HepG2 (cell line): ENCODE data around the gene BAIAP3. TPM values are rescaled to one million over a fixed set of nuclear protein-coding genes. Genes with fewer than 3 reads are reported as not detected.

Experiments
- AKAP8 ChIP-seq: sonication (generic); formaldehyde crosslinking; IDR thresholded peaks from 2 replicates; pipeline ENCODE4 v1.5.1; 2020; ENCODE audit warnings: mild to moderate bottlenecking, missing genetic modification reagents
- ELF4 ChIP-seq: sonication (generic); formaldehyde crosslinking; IDR thresholded peaks from 2 replicates; pipeline ENCODE4 v1.5.0; 2020; ENCODE audit warnings: missing genetic modification reagents, mild to moderate bottlenecking, moderate library complexity, borderline replicate concordance
- HIVEP1 ChIP-seq: sonication (generic); formaldehyde crosslinking; IDR thresholded peaks from 2 replicates; pipeline ENCODE4 v1.4.0; 2020; ENCODE audit warnings: mild to moderate bottlenecking, missing genetic modification reagents
- NFE2L1 ChIP-seq: sonication (generic); formaldehyde crosslinking; IDR thresholded peaks from 2 replicates; pipeline ENCODE4 v1.4.0; 2020; ENCODE audit warnings: missing genetic modification reagents, mild to moderate bottlenecking, borderline replicate concordance
- PHF8 ChIP-seq: sonication (generic); formaldehyde crosslinking; IDR thresholded peaks from 2 replicates; pipeline ENCODE4 v1.5.0; 2020; ENCODE audit warnings: missing genetic modification reagents
- TARDBP ChIP-seq: sonication (generic); formaldehyde crosslinking; IDR thresholded peaks from 2 replicates; pipeline ENCODE4 v1.8.0; 2022; ENCODE audit warnings: mild to moderate bottlenecking, missing genetic modification reagents
- THAP11 ChIP-seq: IDR thresholded peaks from 2 replicates; pipeline ENCODE4 v1.6.1; 2016; ENCODE audit warnings: missing biosample characterization, missing genetic modification reagents
- ZIK1 ChIP-seq: sonication (generic); formaldehyde crosslinking; IDR thresholded peaks from 2 replicates; pipeline ENCODE4 v1.5.0; 2020; ENCODE audit warnings: mild to moderate bottlenecking, low read depth, missing genetic modification reagents, borderline replicate concordance
- ZNF333 ChIP-seq: sonication (generic); formaldehyde crosslinking; IDR thresholded peaks from 2 replicates; pipeline ENCODE4 v1.4.0; 2020; ENCODE audit warnings: mild to moderate bottlenecking, missing genetic modification reagents, borderline replicate concordance
- ZNF382 ChIP-seq: sonication (generic); formaldehyde crosslinking; IDR thresholded peaks from 2 replicates; pipeline ENCODE4 v1.5.0; 2020; ENCODE audit warnings: missing genetic modification reagents, mild to moderate bottlenecking, borderline replicate concordance
- ZNF432 ChIP-seq: sonication (generic); formaldehyde crosslinking; IDR thresholded peaks from 2 replicates; pipeline ENCODE4 v1.5.0; 2020; ENCODE audit warnings: missing genetic modification reagents, mild to moderate bottlenecking, borderline replicate concordance
- ZNF451 ChIP-seq: sonication (generic); formaldehyde crosslinking; IDR thresholded peaks from 2 replicates; pipeline ENCODE4 v1.5.0; 2020; ENCODE audit warnings: mild to moderate bottlenecking, missing genetic modification reagents
- ZNF7 ChIP-seq: IDR thresholded peaks from 2 replicates; pipeline ENCODE4 v1.6.1; 2016; ENCODE audit warnings: missing biosample characterization, missing genetic modification reagents
- ZNF781 ChIP-seq: sonication (generic); formaldehyde crosslinking; IDR thresholded peaks from 2 replicates; pipeline ENCODE4 v1.5.1; 2020; ENCODE audit warnings: borderline replicate concordance, mild to moderate bottlenecking, missing genetic modification reagents; ENCODE audit errors: not compliant biosample characterization
- polyA plus RNA-seq, 8 experiments: library from polyadenylated mRNA; depleted of rRNA in 3 of 8; stranded (reverse) in 7 of 8; unstranded in 1 of 8; fragments of >200 nt; fragmentation: Illumina TruSeq in 4 of 8; extraction: Trizol in 4 of 8; gene quantifications; 2 replicates each; pipeline versions ENCODE4 v1.2.1 to v1.2.3, GENCODE V29; 2011 to 2016; ENCODE audit warnings: low read depth in 4 of 8, missing spikeins in 1 of 8, mixed read lengths in 1 of 8; ENCODE audit not compliant: insufficient read depth in 1 of 8
- total RNA-seq, 5 experiments: library from RNA; depleted of rRNA; stranded (reverse); fragments of >200 nt; fragmentation: Illumina TruSeq; extraction: Trizol; gene quantifications; 2 replicates each; pipeline ENCODE4 v1.2.3, GENCODE V29; 2016; ENCODE audit warnings: low read depth in 1 of 5
- TF ChIP-seq, protein P1 (sequence below): sonication (generic); formaldehyde crosslinking; IDR thresholded peaks from 2 replicates; pipeline ENCODE4 v1.4.0; 2020; ENCODE audit warnings: missing genetic modification reagents, borderline replicate concordance
- TF ChIP-seq, protein P2 (sequence below): sonication (generic); formaldehyde crosslinking; IDR thresholded peaks from 2 replicates; pipeline ENCODE4 v1.4.0; 2020; ENCODE audit warnings: missing genetic modification reagents, mild to moderate bottlenecking, borderline replicate concordance
- TF ChIP-seq, protein P3 (sequence below): sonication (generic); formaldehyde crosslinking; conservative IDR thresholded peaks from 2 replicates; pipeline ENCODE4 v1.4.0; 2020; ENCODE audit warnings: missing genetic modification reagents
- TF ChIP-seq, protein P4 (sequence below): sonication (generic); formaldehyde crosslinking; IDR thresholded peaks from 2 replicates; pipeline ENCODE4 v1.5.0; 2020; ENCODE audit warnings: mild to moderate bottlenecking, missing genetic modification reagents

Gene BAIAP3
- total and polyA plus RNA-seq, 2 of the 13 experiments (the other 11 are each of a cell fraction or from before 2014, with no cell fraction given): 3.2 to 5.7 TPM

DNA sequence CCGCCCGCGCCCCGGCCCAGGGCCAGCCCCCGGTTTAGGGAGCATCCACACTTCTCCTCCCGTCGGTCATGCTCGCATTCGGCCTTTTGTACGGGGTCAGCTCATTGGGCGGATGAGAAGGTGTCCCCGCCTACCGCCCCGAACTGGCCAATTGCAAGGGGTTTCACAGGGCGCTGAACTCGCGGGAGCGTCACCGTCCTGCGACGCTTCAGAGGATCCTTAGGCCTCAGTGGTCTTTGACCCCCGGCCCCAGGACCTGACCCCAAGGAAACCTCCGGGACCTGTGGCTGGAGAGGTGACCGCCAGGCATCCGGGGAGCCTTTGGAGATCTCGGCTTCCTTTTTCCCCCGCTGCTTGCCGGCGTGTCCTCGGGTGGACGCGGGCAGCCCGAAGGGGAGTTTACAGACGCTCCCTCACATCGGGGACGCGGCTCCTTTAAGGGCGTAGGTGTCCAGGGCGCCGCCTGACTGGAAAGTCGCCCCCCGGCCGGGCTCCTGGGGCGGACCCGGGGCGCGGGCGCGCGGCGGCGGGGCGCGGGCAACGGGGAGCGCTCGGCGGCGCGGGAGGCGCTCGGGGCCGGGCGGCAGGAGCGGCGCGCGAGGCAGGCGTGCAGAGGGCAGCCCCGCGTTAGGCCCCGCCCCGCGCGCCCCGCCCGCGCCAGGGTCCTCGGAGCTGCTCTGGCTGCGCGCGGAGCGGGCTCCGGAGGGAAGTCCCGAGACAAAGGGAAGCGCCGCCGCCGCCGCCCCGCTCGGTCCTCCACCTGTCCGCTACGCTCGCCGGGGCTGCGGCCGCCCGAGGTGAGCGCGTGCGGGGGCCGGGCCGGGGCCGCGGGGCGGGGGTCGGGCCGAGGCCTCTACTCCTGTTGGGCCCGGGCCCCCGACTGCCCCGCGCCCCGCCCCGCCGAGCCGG lies 24.2 kb upstream of the BAIAP3 start, which contains the start of gene UBE2I (continued):
- TF ChIP-seq, protein P1, sequence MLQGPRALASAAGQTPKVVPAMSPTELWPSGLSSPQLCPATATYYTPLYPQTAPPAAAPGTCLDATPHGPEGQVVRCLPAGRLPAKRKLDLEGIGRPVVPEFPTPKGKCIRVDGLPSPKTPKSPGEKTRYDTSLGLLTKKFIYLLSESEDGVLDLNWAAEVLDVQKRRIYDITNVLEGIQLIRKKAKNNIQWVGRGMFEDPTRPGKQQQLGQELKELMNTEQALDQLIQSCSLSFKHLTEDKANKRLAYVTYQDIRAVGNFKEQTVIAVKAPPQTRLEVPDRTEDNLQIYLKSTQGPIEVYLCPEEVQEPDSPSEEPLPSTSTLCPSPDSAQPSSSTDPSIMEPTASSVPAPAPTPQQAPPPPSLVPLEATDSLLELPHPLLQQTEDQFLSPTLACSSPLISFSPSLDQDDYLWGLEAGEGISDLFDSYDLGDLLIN (CRISPR knock-in tag): no peak
- TF ChIP-seq, protein P2, sequence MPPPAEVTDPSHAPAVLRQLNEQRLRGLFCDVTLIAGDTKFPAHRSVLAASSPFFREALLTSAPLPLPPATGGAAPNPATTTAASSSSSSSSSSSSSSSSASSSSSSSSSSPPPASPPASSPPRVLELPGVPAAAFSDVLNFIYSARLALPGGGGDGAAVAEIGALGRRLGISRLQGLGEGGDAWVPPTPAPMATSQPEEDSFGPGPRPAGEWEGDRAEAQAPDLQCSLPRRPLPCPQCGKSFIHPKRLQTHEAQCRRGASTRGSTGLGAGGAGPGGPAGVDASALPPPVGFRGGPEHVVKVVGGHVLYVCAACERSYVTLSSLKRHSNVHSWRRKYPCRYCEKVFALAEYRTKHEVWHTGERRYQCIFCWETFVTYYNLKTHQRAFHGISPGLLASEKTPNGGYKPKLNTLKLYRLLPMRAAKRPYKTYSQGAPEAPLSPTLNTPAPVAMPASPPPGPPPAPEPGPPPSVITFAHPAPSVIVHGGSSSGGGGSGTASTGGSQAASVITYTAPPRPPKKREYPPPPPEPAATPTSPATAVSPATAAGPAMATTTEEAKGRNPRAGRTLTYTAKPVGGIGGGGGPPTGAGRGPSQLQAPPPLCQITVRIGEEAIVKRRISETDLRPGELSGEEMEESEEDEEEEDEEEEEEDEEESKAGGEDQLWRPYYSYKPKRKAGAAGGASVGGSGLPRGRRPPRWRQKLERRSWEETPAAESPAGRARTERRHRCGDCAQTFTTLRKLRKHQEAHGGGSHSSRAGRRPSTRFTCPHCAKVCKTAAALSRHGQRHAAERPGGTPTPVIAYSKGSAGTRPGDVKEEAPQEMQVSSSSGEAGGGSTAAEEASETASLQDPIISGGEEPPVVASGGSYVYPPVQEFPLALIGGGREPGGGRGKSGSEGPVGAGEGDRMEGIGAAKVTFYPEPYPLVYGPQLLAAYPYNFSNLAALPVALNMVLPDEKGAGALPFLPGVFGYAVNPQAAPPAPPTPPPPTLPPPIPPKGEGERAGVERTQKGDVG (CRISPR knock-in tag): no peak
- TF ChIP-seq ZNF432 (CRISPR knock-in tag): no peak
- peak; percentile 83 for TF ChIP-seq HIVEP1 (CRISPR knock-in tag)
- TF ChIP-seq ZNF451 (CRISPR knock-in tag): no peak
- TF ChIP-seq ZNF333: peak; percentile 85; the same call in 1 of the 2 replicates
- TF ChIP-seq ELF4: 0 out of 2 replicates have a peak, but pooled peaks have one; percentile 25
- TF ChIP-seq ZNF7 (CRISPR knock-in tag): no peak
- TF ChIP-seq, protein P3, sequence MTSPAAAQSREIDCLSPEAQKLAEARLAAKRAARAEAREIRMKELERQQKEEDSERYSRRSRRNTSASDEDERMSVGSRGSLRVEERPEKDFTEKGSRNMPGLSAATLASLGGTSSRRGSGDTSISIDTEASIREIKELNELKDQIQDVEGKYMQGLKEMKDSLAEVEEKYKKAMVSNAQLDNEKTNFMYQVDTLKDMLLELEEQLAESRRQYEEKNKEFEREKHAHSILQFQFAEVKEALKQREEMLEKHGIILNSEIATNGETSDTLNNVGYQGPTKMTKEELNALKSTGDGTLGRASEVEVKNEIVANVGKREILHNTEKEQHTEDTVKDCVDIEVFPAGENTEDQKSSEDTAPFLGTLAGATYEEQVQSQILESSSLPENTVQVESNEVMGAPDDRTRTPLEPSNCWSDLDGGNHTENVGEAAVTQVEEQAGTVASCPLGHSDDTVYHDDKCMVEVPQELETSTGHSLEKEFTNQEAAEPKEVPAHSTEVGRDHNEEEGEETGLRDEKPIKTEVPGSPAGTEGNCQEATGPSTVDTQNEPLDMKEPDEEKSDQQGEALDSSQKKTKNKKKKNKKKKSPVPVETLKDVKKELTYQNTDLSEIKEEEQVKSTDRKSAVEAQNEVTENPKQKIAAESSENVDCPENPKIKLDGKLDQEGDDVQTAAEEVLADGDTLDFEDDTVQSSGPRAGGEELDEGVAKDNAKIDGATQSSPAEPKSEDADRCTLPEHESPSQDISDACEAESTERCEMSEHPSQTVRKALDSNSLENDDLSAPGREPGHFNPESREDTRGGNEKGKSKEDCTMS (CRISPR knock-in tag): no peak
- no peak for TF ChIP-seq NFE2L1 (CRISPR knock-in tag)
- no peak; the same call in 1 of the 2 replicates for TF ChIP-seq TARDBP (CRISPR knock-in tag)
- TF ChIP-seq ZNF781 (CRISPR knock-in tag): peak; percentile 91
- no peak for TF ChIP-seq ZNF382 (CRISPR knock-in tag)
- TF ChIP-seq PHF8: peak; percentile 97
- TF ChIP-seq, protein P4, sequence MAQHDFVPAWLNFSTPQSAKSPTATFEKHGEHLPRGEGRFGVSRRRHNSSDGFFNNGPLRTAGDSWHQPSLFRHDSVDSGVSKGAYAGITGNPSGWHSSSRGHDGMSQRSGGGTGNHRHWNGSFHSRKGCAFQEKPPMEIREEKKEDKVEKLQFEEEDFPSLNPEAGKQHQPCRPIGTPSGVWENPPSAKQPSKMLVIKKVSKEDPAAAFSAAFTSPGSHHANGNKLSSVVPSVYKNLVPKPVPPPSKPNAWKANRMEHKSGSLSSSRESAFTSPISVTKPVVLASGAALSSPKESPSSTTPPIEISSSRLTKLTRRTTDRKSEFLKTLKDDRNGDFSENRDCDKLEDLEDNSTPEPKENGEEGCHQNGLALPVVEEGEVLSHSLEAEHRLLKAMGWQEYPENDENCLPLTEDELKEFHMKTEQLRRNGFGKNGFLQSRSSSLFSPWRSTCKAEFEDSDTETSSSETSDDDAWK (CRISPR knock-in tag): no peak
- TF ChIP-seq THAP11 (CRISPR knock-in tag): peak; percentile 81
- no peak for TF ChIP-seq AKAP8
- TF ChIP-seq ZIK1 (CRISPR knock-in tag): no peak
